Hepatic stellate cell (primary cell): ENCODE measurements around the gene USF1.
A peak's percentile ranks its signal among the peaks of the same experiment; 100 is the strongest.
"Not testable (repeated sequence)": the region's sequence is repeated elsewhere in the genome, so short reads cannot be mapped to it uniquely, and the experiment has no call there.

Source experiments
- DNase-seq: peaks from one replicate; pipeline ENCODE4 v3.0.0; 2011; ENCODE audit warnings: low spot score

Gene USF1

GRCh38 chr1:161048949-161049722, 3.4 kb upstream of the USF1 start:
- no peak for DNase-seq

- DNase-seq: no peak
Observed at GRCh38 chr1:161047436-161048420, 2.0 kb upstream of the USF1 start.

- DNase-seq: no peak
Observed at GRCh38 chr1:161046605-161047228, 940 bp upstream of the USF1 start.

GRCh38 chr1:161044908-161045735, 655 bp downstream of the USF1 start:
- DNase-seq: peak; percentile 83

GRCh38 chr1:161044535-161044907, 1.3 kb downstream of the USF1 start:
- peak; percentile 25 for DNase-seq

GRCh38 chr1:161039546-161039945, 6.2 kb downstream of the USF1 start:
- no peak for DNase-seq

GRCh38 chr1:161039154-161039545, 6.6 kb downstream of the USF1 start:
- DNase-seq: no peak

GRCh38 chr1:161038523-161039153, 7.1 kb downstream of the USF1 start, which contains the start of gene TSTD1:
TSS of gene TSTD1 (minus strand) at chr1:161038964. CDS start at chr1:161038889, 75 bp downstream.
- no peak for DNase-seq

- DNase-seq: no peak
Observed at GRCh38 chr1:161037661-161038522, 7.9 kb downstream of the USF1 start.

- no peak for DNase-seq
Observed at GRCh38 chr1:161033751-161034150, 12.0 kb downstream of the USF1 start.

- no peak for DNase-seq
Observed at GRCh38 chr1:161032409-161032808, 13.4 kb downstream of the USF1 start.

GRCh38 chr1:161031874-161032273, 13.9 kb downstream of the USF1 start:
- no peak for DNase-seq

GRCh38 chr1:161029466-161029865, 16.3 kb downstream of the USF1 start:
- not testable (repeated sequence) for DNase-seq

- not testable (repeated sequence) for DNase-seq
Observed at GRCh38 chr1:161026954-161027353, 18.8 kb downstream of the USF1 start.

GRCh38 chr1:161022432-161022831, 23.3 kb downstream of the USF1 start:
- DNase-seq: not testable (repeated sequence)

- DNase-seq: no peak
Observed at GRCh38 chr1:161021970-161022353, 23.8 kb downstream of the USF1 start.

GRCh38 chr1:161021165-161021969, 24.4 kb downstream of the USF1 start:
- DNase-seq: peak; percentile 71

GRCh38 chr1:161020509-161021164, 25.1 kb downstream of the USF1 start, which contains the start of gene F11R:
TSS of gene F11R (minus strand) at chr1:161021152. CDS start at chr1:161021073, 79 bp downstream.
- DNase-seq: peak; percentile 28
